Adipocyte (in vitro differentiated cells): Measurements from ENCODE around the gene HIGD1C.
"Not testable (repeated sequence)": the region's sequence is repeated elsewhere in the genome, so short reads cannot be mapped to it uniquely, and the experiment has no call there.

Experiments
- DNase-seq: peaks from one replicate; pipeline ENCODE4 v3.0.0-alpha.2; 2015; ENCODE audit warnings: low read depth
- H3K27me3 ChIP-seq: replicated peaks from 2 replicates; pipeline ENCODE4 v1.7.0; 2013; ENCODE audit warnings: mild to moderate bottlenecking, low read length, moderate library complexity; ENCODE audit not compliant: control insufficient read depth, insufficient read depth
- H3K36me3 ChIP-seq: 2 replicates; pipeline ENCODE4 v1.7.0; 2013; ENCODE audit warnings: low read length, mild to moderate bottlenecking, moderate library complexity; ENCODE audit not compliant: control insufficient read depth, insufficient read depth, severe bottlenecking
- H3K4me1 ChIP-seq: 2 replicates; pipeline ENCODE4 v1.7.0; 2013; ENCODE audit warnings: mild to moderate bottlenecking, low read length, moderate library complexity; ENCODE audit not compliant: control insufficient read depth, insufficient read depth
- H3K4me3 ChIP-seq: 2 replicates; pipeline ENCODE4 v1.7.0; 2013; ENCODE audit warnings: mild to moderate bottlenecking, low read length, moderate library complexity
- H3K9ac ChIP-seq: 2 replicates; pipeline ENCODE4 v1.7.0; 2013; ENCODE audit warnings: mild to moderate bottlenecking, low read length, moderate library complexity
- H3K9me3 ChIP-seq: 2 replicates; pipeline ENCODE4 v1.7.0; 2013; ENCODE audit warnings: mild to moderate bottlenecking, low read length, moderate library complexity; ENCODE audit not compliant: control insufficient read depth

The HIGD1C gene

DNA sequence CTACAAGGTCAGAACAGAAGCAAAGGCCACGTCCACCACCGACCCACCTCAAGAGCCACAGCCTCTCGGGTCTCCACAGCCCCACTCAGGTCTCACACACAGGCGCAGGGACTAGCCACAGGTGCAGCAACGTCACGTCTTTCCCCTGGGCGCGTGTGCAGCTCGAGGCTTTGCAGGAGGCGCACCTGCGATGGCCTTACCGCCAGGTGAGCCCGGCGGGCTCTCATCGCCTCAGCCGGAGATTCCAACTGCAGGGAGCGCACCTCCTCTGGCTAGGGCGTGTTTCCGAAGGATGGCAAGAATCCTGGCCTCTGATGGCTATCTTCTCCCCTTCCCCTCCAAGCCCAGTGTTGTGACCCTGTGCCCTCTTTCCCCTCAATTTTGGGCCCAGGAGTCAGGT lies at the start of gene HIGD1C:
Gene HIGD1C, plus strand, starts transcription at position 35 of the 400 bp plus-strand sequence. CDS start 1,455 bp downstream, outside the sequence.
- no peak within 1 kb of the TSS for H3K9ac ChIP-seq
- H3K27me3 ChIP-seq = no peaks in the 10 kb centered on the region
- peaks cover 12% of the 10 kb centered on the region for H3K4me1 ChIP-seq
- no peaks in the 10 kb centered on the region for H3K36me3 ChIP-seq
- no peaks in the 10 kb centered on the region for H3K9me3 ChIP-seq
- DNase-seq = no peak
- no peak within 1 kb of the TSS for H3K4me3 ChIP-seq

- DNase-seq, H3K4me1 ChIP-seq, H3K27me3 ChIP-seq, H3K36me3 ChIP-seq, H3K9ac ChIP-seq, H3K4me3 ChIP-seq: not testable (repeated sequence)
- H3K9me3 ChIP-seq = peaks cover 23% of the 10 kb centered on the region
Measured at GRCh38 chr12:50908479-50908878, 43.9 kb upstream of the HIGD1C start.

GRCh38 chr12:50912361-50912760 lies 40.0 kb upstream of the HIGD1C start:
- not testable (repeated sequence) for H3K36me3 ChIP-seq, H3K4me1 ChIP-seq, H3K9ac ChIP-seq, H3K27me3 ChIP-seq, DNase-seq, H3K4me3 ChIP-seq
- H3K9me3 ChIP-seq = peaks cover 59% of the 10 kb centered on the region

DNA sequence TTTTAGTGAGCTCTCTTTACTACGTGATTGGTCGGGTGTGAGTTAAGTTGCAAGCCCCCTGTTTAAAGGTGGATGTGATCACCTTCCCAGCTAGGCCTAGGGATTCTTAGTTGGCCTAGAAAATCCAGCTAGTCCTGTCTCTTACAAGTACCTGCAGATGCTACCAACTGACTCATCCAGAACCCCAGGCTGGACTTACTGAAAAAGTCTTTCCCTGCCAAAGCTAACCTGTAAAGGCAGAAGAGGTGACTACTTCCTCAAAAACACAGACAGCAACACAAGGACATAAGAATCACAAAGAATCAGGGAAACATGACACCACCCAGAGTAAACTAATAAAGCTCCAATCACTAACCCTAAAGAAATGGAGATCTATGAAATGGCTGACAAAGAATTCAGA lies 39.1 kb upstream of the HIGD1C start:
- no peak overlapping the region for H3K4me3 ChIP-seq

DNA sequence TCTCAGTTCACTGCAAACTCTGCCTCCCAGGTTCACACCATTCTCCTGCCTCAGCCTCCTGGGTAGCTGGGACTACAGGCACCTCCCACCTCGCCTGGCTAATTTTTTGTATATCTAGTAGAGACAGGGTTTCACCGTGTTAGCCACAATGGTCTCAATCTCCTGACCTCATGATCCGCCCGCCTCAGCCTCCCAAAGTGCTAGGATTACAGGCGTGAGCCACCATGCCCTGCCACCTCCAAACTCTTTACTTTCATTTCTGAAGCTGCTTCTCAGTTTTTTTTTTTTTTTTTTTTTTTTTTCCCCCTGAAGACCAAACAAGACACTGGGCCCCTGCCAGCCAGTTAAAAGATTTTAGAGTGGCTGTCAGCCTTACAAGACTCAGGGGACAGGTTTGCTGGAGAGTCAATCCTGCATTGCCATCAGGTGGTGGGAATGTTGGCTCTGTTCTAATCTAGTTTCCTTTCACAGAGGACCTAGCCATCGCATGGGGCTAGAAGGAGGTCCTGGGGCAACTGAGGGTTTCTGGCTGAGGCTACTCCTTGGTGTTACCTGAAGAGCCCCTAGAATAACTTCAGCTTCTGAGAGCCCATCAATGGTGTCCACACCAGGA lies 37.4 kb upstream of the HIGD1C start:
- DNase-seq = no peak
- Histone ChIP-seq H3K9me3 (peaks cover 65% of the 10 kb centered on the region), H3K4me1 (no peaks in the 10 kb centered on the region), H3K4me3 (no peak overlapping the region), H3K27me3 (no peaks in the 10 kb centered on the region), H3K36me3 (no peaks in the 10 kb centered on the region), H3K9ac (no peak overlapping the region)

More for the DNA sequence above, 39.1 kb upstream of the HIGD1C start:
- Histone ChIP-seq H3K4me1 (no peaks in the 10 kb centered on the region), H3K9ac (no peak overlapping the region), H3K9me3 (peaks cover 65% of the 10 kb centered on the region), H3K36me3 (no peaks in the 10 kb centered on the region), H3K27me3 (no peaks in the 10 kb centered on the region)
- no peak for DNase-seq

DNA sequence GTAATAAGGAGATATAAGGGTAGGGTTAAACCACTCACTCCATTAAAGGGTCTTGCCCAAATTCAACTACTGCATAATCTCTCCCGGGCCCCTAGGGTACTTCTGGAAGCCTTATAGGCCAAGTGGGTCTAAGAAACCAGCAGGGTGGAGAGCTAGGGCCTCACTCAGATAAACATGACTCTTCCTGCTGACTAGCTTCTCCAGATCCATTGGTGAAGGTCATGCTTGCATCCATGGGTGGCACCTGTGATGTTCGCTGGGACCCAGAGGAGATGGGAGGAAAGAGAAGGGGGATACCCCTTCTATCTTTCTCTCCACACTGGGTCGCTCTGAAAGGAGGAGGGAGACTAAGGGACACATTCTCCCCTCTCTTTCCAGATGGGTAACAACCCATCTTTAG lies 36.1 kb upstream of the HIGD1C start:
- Histone ChIP-seq H3K27me3 (no peaks in the 10 kb centered on the region), H3K4me1 (no peaks in the 10 kb centered on the region), H3K9me3 (peaks cover 62% of the 10 kb centered on the region), H3K4me3 (no peak overlapping the region), H3K9ac (no peak overlapping the region), H3K36me3 (no peaks in the 10 kb centered on the region)
- DNase-seq = no peak

- no peak for DNase-seq
- Histone ChIP-seq H3K4me3 (no peak overlapping the region), H3K27me3 (no peaks in the 10 kb centered on the region), H3K9me3 (peaks cover 39% of the 10 kb centered on the region), H3K9ac (no peak overlapping the region), H3K4me1 (peaks cover 15% of the 10 kb centered on the region), H3K36me3 (no peaks in the 10 kb centered on the region)
Measured at GRCh38 chr12:50918584-50919316, 33.6 kb upstream of the HIGD1C start.

DNA sequence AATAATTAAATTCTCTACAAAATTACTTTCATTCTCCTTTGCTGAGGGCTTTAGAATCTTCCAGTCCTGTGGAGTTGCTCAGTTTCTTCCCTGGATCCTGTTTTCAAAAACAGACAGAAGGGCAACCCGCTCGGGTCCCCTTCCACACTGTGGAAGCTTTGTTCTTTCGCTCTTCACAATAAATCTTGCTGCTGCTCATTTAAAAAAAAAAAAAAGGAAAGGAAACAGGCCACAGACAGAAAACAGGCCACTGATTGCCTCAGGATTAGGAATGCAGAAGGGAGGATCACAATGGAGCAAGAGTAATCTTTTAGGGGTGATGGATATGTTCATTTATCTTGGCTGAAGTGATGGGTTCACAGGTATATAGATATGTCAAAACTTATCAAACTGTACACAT lies 29.5 kb upstream of the HIGD1C start:
- DNase-seq = peak; percentile 75

GRCh38 chr12:50923361-50924130 lies 28.8 kb upstream of the HIGD1C start:
- Histone ChIP-seq H3K9ac (peak overlapping the region; percentile 99), H3K4me1 (peaks cover 25% of the 10 kb centered on the region), H3K27me3 (no peaks in the 10 kb centered on the region), H3K4me3 (peak overlapping the region; percentile 99), H3K9me3 (no peaks in the 10 kb centered on the region), H3K36me3 (no peaks in the 10 kb centered on the region)
- no peak for DNase-seq

More for the DNA sequence above, 29.5 kb upstream of the HIGD1C start:
- H3K27me3 ChIP-seq = no peaks in the 10 kb centered on the region
- H3K9ac ChIP-seq = peak overlapping the region; percentile 99
- no peaks in the 10 kb centered on the region for H3K36me3 ChIP-seq
- peaks cover 3% of the 10 kb centered on the region for H3K9me3 ChIP-seq
- H3K4me3 ChIP-seq = peak overlapping the region; percentile 99
- peaks cover 20% of the 10 kb centered on the region for H3K4me1 ChIP-seq

GRCh38 chr12:50924131-50924438 lies 28.3 kb upstream of the HIGD1C start:
- H3K4me3 ChIP-seq = peak overlapping the region; percentile 99
- H3K9ac ChIP-seq = peak overlapping the region; percentile 99
- H3K36me3 ChIP-seq = no peaks in the 10 kb centered on the region
- no peak for DNase-seq
- no peaks in the 10 kb centered on the region for H3K27me3 ChIP-seq
- peaks cover 29% of the 10 kb centered on the region for H3K4me1 ChIP-seq
- no peaks in the 10 kb centered on the region for H3K9me3 ChIP-seq
